Esophagus muscularis mucosa (tissue), 3 donors: ENCODE data around the gene PTP4A1.

Source experiments
- CTCF ChIP-seq, 3 experiments: fragments of 200-600 bp in 2 of 3; fragments of 450-650 bp in 1 of 3; sonication (generic) in 2 of 3; IDR thresholded peaks; one replicate each; pipeline ENCODE4 v1.5.1; 2017 to 2019; ENCODE audit warnings: antibody characterized with exemption in 3 of 3, mild to moderate bottlenecking in 2 of 3, moderate library complexity in 1 of 3
- POLR2A ChIP-seq: fragments of 450-650 bp; IDR thresholded peaks from one replicate; pipeline ENCODE4 v1.6.1; 2017; ENCODE audit warnings: antibody characterized with exemption, moderate library complexity, mild to moderate bottlenecking, low read depth

- TF ChIP-seq CTCF (IDR thresholded peaks at IDR 0.05) (no peak), POLR2A (no peak)
Observed at GRCh38 chr6:63597141-63598048, 25.1 kb downstream of the PTP4A1 start.
